Measurements from ENCODE around the gene MRPL54.

MRPL54 gene

GRCh38 chr19:3793799-3794198 lies 31.3 kb downstream of the MRPL54 start:
- no peak overlapping the region for H3K27ac ChIP-seq
- no peak for TF ChIP-seq Cebpa-rat (IDR thresholded peaks at IDR 0.05)
- no peaks in the 10 kb centered on the region for H4K20me1 ChIP-seq
- peaks cover 0 to 2% (median 0%) of the 10 kb centered on the region in 11 experiments; a peak in 1 of 22 replicates for H3K27me3 ChIP-seq
- no peaks in the 10 kb centered on the region for H3K36me3 ChIP-seq
- H3K9me3 ChIP-seq (replicated peaks in 1 of 11): peaks cover 19 to 35% (median 25%) of the 10 kb centered on the region in 11 experiments
- no peak overlapping the region for H3K4me3 ChIP-seq
- no peak overlapping the region for H3K9ac ChIP-seq
- no peak overlapping the region for H3K4me2 ChIP-seq
- H3K4me1 ChIP-seq: peaks cover 0 to 15% (median 11%) of the 10 kb centered on the region in 10 experiments; a peak in 11 of 20 replicates

- Histone ChIP-seq H3K4me2 (no peak overlapping the region), H3K36me3 (no peaks in the 10 kb centered on the region), H3K4me3 (no peak overlapping the region), H3K4me1 (peaks cover 6 to 39% (median 25%) of the 10 kb centered on the region in 10 experiments), H4K20me1 (no peaks in the 10 kb centered on the region), H3K27ac (no peak overlapping the region), H3K27me3 (peaks cover 7 to 28% (median 22%) of the 10 kb centered on the region in 11 experiments), H3K9me3 (replicated peaks in 1 of 11) (peaks cover 11 to 24% (median 14%) of the 10 kb centered on the region in 11 experiments), H3K9ac (no peak overlapping the region)
- TF ChIP-seq Cebpa-rat (IDR thresholded peaks at IDR 0.05): no peak
Measured at GRCh38 chr19:3796358-3796757, 33.9 kb downstream of the MRPL54 start.

GRCh38 chr19:3798137-3798536 lies 35.7 kb downstream of the MRPL54 start:
- Histone ChIP-seq H3K36me3 (no peaks in the 10 kb centered on the region), H3K27me3 (peaks cover 21 to 45% (median 40%) of the 10 kb centered on the region in 11 experiments), H3K4me3 (no peak overlapping the region), H3K9me3 (replicated peaks in 1 of 11) (peaks cover 10 to 19% (median 12%) of the 10 kb centered on the region in 11 experiments), H3K4me1 (peaks cover 14 to 50% (median 35%) of the 10 kb centered on the region in 10 experiments), H3K9ac (0 out of 22 replicates have a peak overlapping the region, but pooled peaks of 1 of the 11 experiments have one; percentile 26), H4K20me1 (no peaks in the 10 kb centered on the region; a peak in 1 of 22 replicates), H3K4me2 (peak overlapping the region in 10 of 11 experiments; percentile 1 to 55 (median 20); a peak in 16 of 22 replicates), H3K27ac (no peak overlapping the region)
- TF ChIP-seq Cebpa-rat (IDR thresholded peaks at IDR 0.05): no peak

- Histone ChIP-seq H3K9me3 (replicated peaks in 1 of 11) (peaks cover 9 to 14% (median 10%) of the 10 kb centered on the region in 11 experiments), H4K20me1 (no peaks in the 10 kb centered on the region; a peak in 1 of 22 replicates), H3K9ac (peak overlapping the region in 4 of 11 experiments; percentile 5 to 44 (median 20); a peak in 2 of 22 replicates), H3K4me3 (peak overlapping the region in 9 of 10 experiments; percentile 8 to 63 (median 38); a peak in 13 of 20 replicates), H3K27me3 (peaks cover 21 to 48% (median 40%) of the 10 kb centered on the region in 11 experiments), H3K4me2 (peak overlapping the region; percentile 78 to 91 (median 80)), H3K27ac (no peak overlapping the region), H3K4me1 (peaks cover 14 to 52% (median 35%) of the 10 kb centered on the region in 10 experiments), H3K36me3 (no peaks in the 10 kb centered on the region)
- TF ChIP-seq Cebpa-rat (IDR thresholded peaks at IDR 0.05): no peak
Measured at GRCh38 chr19:3800996-3801395, 38.5 kb downstream of the MRPL54 start.

- no peaks in the 10 kb centered on the region for H3K36me3 ChIP-seq
- H3K4me1 ChIP-seq: peaks cover 14 to 54% (median 36%) of the 10 kb centered on the region in 10 experiments
- H3K4me3 ChIP-seq: peak overlapping the region in 9 of 10 experiments; percentile 8 to 63 (median 38); a peak in 16 of 20 replicates
- no peaks in the 10 kb centered on the region; a peak in 1 of 22 replicates for H4K20me1 ChIP-seq
- H3K27me3 ChIP-seq: peaks cover 21 to 48% (median 40%) of the 10 kb centered on the region in 11 experiments
- H3K27ac ChIP-seq: no peak overlapping the region
- peaks cover 3 to 8% (median 4%) of the 10 kb centered on the region in 11 experiments for H3K9me3 ChIP-seq (replicated peaks in 1 of 11)
- H3K4me2 ChIP-seq: peak overlapping the region; percentile 78 to 91 (median 80)
- no peak for TF ChIP-seq Cebpa-rat (IDR thresholded peaks at IDR 0.05)
- peak overlapping the region in 7 of 11 experiments; percentile 2 to 44 (median 31); a peak in 6 of 22 replicates for H3K9ac ChIP-seq
Measured at GRCh38 chr19:3801412-3802096, 39.1 kb downstream of the MRPL54 start.

- H3K27ac ChIP-seq: no peak overlapping the region
- no peaks in the 10 kb centered on the region for H3K36me3 ChIP-seq
- H4K20me1 ChIP-seq: no peaks in the 10 kb centered on the region; a peak in 1 of 22 replicates
- peaks cover 14 to 55% (median 35%) of the 10 kb centered on the region in 10 experiments for H3K4me1 ChIP-seq
- no peaks in the 10 kb centered on the region for H3K9me3 ChIP-seq (replicated peaks in 1 of 11)
- H3K9ac ChIP-seq: no peak overlapping the region
- H3K27me3 ChIP-seq: peaks cover 21 to 48% (median 40%) of the 10 kb centered on the region in 11 experiments
- H3K4me3 ChIP-seq: no peak overlapping the region
- no peak for TF ChIP-seq Cebpa-rat (IDR thresholded peaks at IDR 0.05)
- H3K4me2 ChIP-seq: no peak overlapping the region
Measured at GRCh38 chr19:3803114-3803888, 40.8 kb downstream of the MRPL54 start.

GRCh38 chr19:3803986-3804385 lies 41.5 kb downstream of the MRPL54 start:
- TF ChIP-seq Cebpa-rat (IDR thresholded peaks at IDR 0.05): no peak
- Histone ChIP-seq H3K9me3 (replicated peaks in 1 of 11) (no peaks in the 10 kb centered on the region), H3K4me3 (no peak overlapping the region), H4K20me1 (no peaks in the 10 kb centered on the region; a peak in 1 of 22 replicates), H3K4me2 (no peak overlapping the region), H3K36me3 (no peaks in the 10 kb centered on the region), H3K27ac (no peak overlapping the region), H3K9ac (no peak overlapping the region), H3K27me3 (peaks cover 21 to 46% (median 40%) of the 10 kb centered on the region in 11 experiments), H3K4me1 (peaks cover 18 to 57% (median 36%) of the 10 kb centered on the region in 10 experiments)

GRCh38 chr19:3804429-3804828 lies 41.9 kb downstream of the MRPL54 start:
- Histone ChIP-seq H3K9me3 (replicated peaks in 1 of 11) (no peaks in the 10 kb centered on the region), H3K9ac (no peak overlapping the region), H3K36me3 (no peaks in the 10 kb centered on the region), H3K27me3 (peaks cover 21 to 42% (median 37%) of the 10 kb centered on the region in 11 experiments), H3K4me2 (no peak overlapping the region), H3K4me3 (no peak overlapping the region), H3K4me1 (peaks cover 23 to 57% (median 39%) of the 10 kb centered on the region in 10 experiments), H4K20me1 (no peaks in the 10 kb centered on the region; a peak in 1 of 22 replicates), H3K27ac (no peak overlapping the region; a peak in 1 of 22 replicates)
- TF ChIP-seq Cebpa-rat (IDR thresholded peaks at IDR 0.05): no peak

- peaks cover 19 to 27% (median 23%) of the 10 kb centered on the region in 11 experiments for H3K27me3 ChIP-seq
Measured at GRCh38 chr19:3805859-3806258, 43.4 kb downstream of the MRPL54 start.

More at GRCh38 chr19:3805859-3806258, 43.4 kb downstream of the MRPL54 start:
- H3K9me3 ChIP-seq (replicated peaks in 1 of 11): no peaks in the 10 kb centered on the region
- no peak overlapping the region for H3K27ac ChIP-seq
- no peak overlapping the region for H3K9ac ChIP-seq
- H3K4me2 ChIP-seq: no peak overlapping the region
- peaks cover 36 to 60% (median 50%) of the 10 kb centered on the region in 10 experiments for H3K4me1 ChIP-seq
- no peaks in the 10 kb centered on the region; a peak in 1 of 22 replicates for H4K20me1 ChIP-seq
- no peaks in the 10 kb centered on the region for H3K36me3 ChIP-seq
- no peak for TF ChIP-seq Cebpa-rat (IDR thresholded peaks at IDR 0.05)
- no peak overlapping the region for H3K4me3 ChIP-seq

All from BLaER1 treated with 17β-estradiol and CSF1 and Interleukin-3, amounts not matched to agents 10 nM and 100 nM (cell line).